GM19468 (cell line): ENCODE measurements around the gene TMPRSS2.

ENCODE experiments used
- ATAC-seq: cut with Tn5 transposase; IDR thresholded peaks from one replicate; pipeline ENCODE4 v1.9.1; 2021; ENCODE audit warnings: mild to moderate bottlenecking, moderate library complexity, moderate number of reproducible peaks; ENCODE audit not compliant: unreplicated experiment; ENCODE audit errors: extremely low read depth

The TMPRSS2 gene

GRCh38 chr21:41507521-41508414 is at the start of gene TMPRSS2:
TMPRSS2 (minus strand) TSS chr21:41508158; CDS start chr21:41498133, 10,025 bp downstream.
- no peak for ATAC-seq

- no peak for ATAC-seq
Observed at GRCh38 chr21:41555057-41555456, 47.1 kb upstream of the TMPRSS2 start.

GRCh38 chr21:41552254-41552653 is 44.3 kb upstream of the TMPRSS2 start:
- no peak for ATAC-seq

GRCh38 chr21:41548781-41549180 is 40.8 kb upstream of the TMPRSS2 start:
- ATAC-seq = no peak

- no peak for ATAC-seq
Observed at GRCh38 chr21:41547111-41547510, 39.2 kb upstream of the TMPRSS2 start.

- ATAC-seq = no peak
Observed at GRCh38 chr21:41545500-41546359, 37.8 kb upstream of the TMPRSS2 start.

- ATAC-seq = no peak
Observed at GRCh38 chr21:41542727-41543126, 34.8 kb upstream of the TMPRSS2 start.

- ATAC-seq = no peak
Observed at GRCh38 chr21:41537356-41537755, 29.4 kb upstream of the TMPRSS2 start.

GRCh38 chr21:41536827-41537103 is 28.8 kb upstream of the TMPRSS2 start:
- no peak for ATAC-seq

GRCh38 chr21:41536076-41536826 is 28.3 kb upstream of the TMPRSS2 start:
- no peak for ATAC-seq

- no peak for ATAC-seq
Observed at GRCh38 chr21:41530366-41530765, 22.4 kb upstream of the TMPRSS2 start.

GRCh38 chr21:41529769-41530168 is 21.8 kb upstream of the TMPRSS2 start:
- no peak for ATAC-seq

- no peak for ATAC-seq
Observed at GRCh38 chr21:41526478-41527087, 18.6 kb upstream of the TMPRSS2 start.

GRCh38 chr21:41523175-41523574 is 15.2 kb upstream of the TMPRSS2 start:
- no peak for ATAC-seq

GRCh38 chr21:41521489-41522027 is 13.6 kb upstream of the TMPRSS2 start:
- ATAC-seq = no peak

- no peak for ATAC-seq
Observed at GRCh38 chr21:41520560-41521442, 12.8 kb upstream of the TMPRSS2 start.

GRCh38 chr21:41519806-41520559 is 12.0 kb upstream of the TMPRSS2 start:
- ATAC-seq = no peak

- ATAC-seq = no peak
Observed at GRCh38 chr21:41518757-41519156, 10.8 kb upstream of the TMPRSS2 start.
